K562 (cell line): ENCODE data around the gene KLHL20. TPM values are rescaled to one million over a fixed set of nuclear protein-coding genes. Genes with fewer than 3 reads are reported as not detected.

Experiments
- CCNT2 ChIP-seq: IDR thresholded peaks from 2 replicates; pipeline ENCODE4 v1.6.1; 2011; ENCODE audit warnings: borderline replicate concordance, low read depth, mild to moderate bottlenecking, moderate library complexity, mixed read lengths, low read length; ENCODE audit not compliant: insufficient read length; ENCODE audit errors: extremely low read depth
- DEAF1 ChIP-seq: fragments of 450-650 bp; formaldehyde crosslinking; IDR thresholded peaks from 2 replicates; pipeline ENCODE4 v1.4.0; 2020; ENCODE audit warnings: mild to moderate bottlenecking, moderate library complexity
- GTF2F1 ChIP-seq: IDR thresholded peaks from 2 replicates; pipeline ENCODE4 v1.6.1; 2011; ENCODE audit warnings: low read depth, low read length, improper control_type of control experiment
- PURB ChIP-seq: sonication (generic); formaldehyde crosslinking; IDR thresholded peaks from 2 replicates; pipeline ENCODE4 v1.9.0; 2021; ENCODE audit warnings: low read depth, mild to moderate bottlenecking, missing genetic modification reagents
- RNF2 ChIP-seq: sonication (generic); IDR thresholded peaks from 2 replicates; pipeline ENCODE4 v1.6.1; 2016
- STAT5A ChIP-seq: IDR thresholded peaks from 2 replicates; pipeline ENCODE4 v1.6.1; 2012; ENCODE audit warnings: low read length, inconsistent platforms, borderline replicate concordance
- ZMIZ1 ChIP-seq, 2 experiments: fragments of 150-350 bp in 1 of 2; IDR thresholded peaks; 2 replicates each; pipeline ENCODE4 v1.6.1; 2012 to 2016; ENCODE audit warnings: low read depth in 2 of 2, low read length in 2 of 2, mild to moderate bottlenecking in 1 of 2, moderate library complexity in 1 of 2
- ZNF511 ChIP-seq: sonication (generic); formaldehyde crosslinking; IDR thresholded peaks from 2 replicates; pipeline ENCODE4 v1.8.0; 2022; ENCODE audit warnings: mild to moderate bottlenecking, missing genetic modification reagents
- ZNF592 ChIP-seq: fragments of 450-650 bp; IDR thresholded peaks from 2 replicates; pipeline ENCODE4 v1.6.1; 2017; ENCODE audit warnings: antibody characterized with exemption, mild to moderate bottlenecking
- ZNF609 ChIP-seq: sonication (generic); formaldehyde crosslinking; IDR thresholded peaks from 2 replicates; pipeline ENCODE4 v1.8.1; 2023; ENCODE audit warnings: missing genetic modification reagents, mild to moderate bottlenecking, borderline replicate concordance
- polyA plus RNA-seq, 8 experiments: library from polyadenylated mRNA; depleted of rRNA in 4 of 8; stranded (reverse) in 5 of 8; unstranded in 3 of 8; fragments of >200 nt; fragmentation: Nextera tagmentation in 2 of 8; fragmentation: Illumina TruSeq in 1 of 8; extraction: Ambion mirVana in 2 of 8; extraction: Trizol in 1 of 8; gene quantifications; 2 replicates each; pipeline versions ENCODE4 v1.2.1 to v1.2.3, GENCODE V29; 2011 to 2014; ENCODE audit warnings: inconsistent platforms in 1 of 8, missing spikeins in 1 of 8
- total RNA-seq, 7 experiments: library from RNA; depleted of rRNA in 6 of 7; stranded (reverse); fragments of >200 nt in 6 of 7; fragmentation: Illumina TruSeq in 2 of 7; extraction: Trizol in 2 of 7; gene quantifications; 2 replicates each; pipeline versions ENCODE4 v1.2.1 to v1.2.3, GENCODE V29; 2011 to 2021; ENCODE audit warnings: low replicate concordance in 1 of 7

Gene KLHL20
- total and polyA plus RNA-seq, 9 of the 15 experiments (the other 6 are each of a cell fraction or from before 2014, with no cell fraction given) = 8.9 to 23.2 (median 16.8) TPM

- TF ChIP-seq PURB (CRISPR knock-in tag) (no peak), DEAF1 (CRISPR knock-in tag) (peak; percentile 43; the same call in 1 of the 2 replicates), ZNF592 (no peak; the same call in 1 of the 2 replicates), ZNF609 (CRISPR knock-in tag) (no peak), CCNT2 (peak; percentile 57), STAT5A (no peak; the same call in 1 of the 2 replicates), GTF2F1 (peak; percentile 76), ZMIZ1 (IDR thresholded peaks at IDR 0.05; ENCODE audit: low read depth in 2 of 2, low read length in 2 of 2) (peak in 1 of 2 experiments; percentile 81; a peak in 1 of 4 replicates), RNF2 (peak; percentile 79), ZNF511 (CRISPR knock-in tag) (no peak; the same call in 1 of the 2 replicates)
Observed at GRCh38 chr1:173714759-173715537, at the start of gene KLHL20 (continued).
